Gastroesophageal sphincter (tissue), 4 donors: ENCODE data around the gene PGBD5. TPM values are rescaled to one million over a fixed set of nuclear protein-coding genes. Genes with fewer than 3 reads are reported as not detected.

ENCODE experiments used
- ATAC-seq: fragments of 150-250 bp; one replicate; pipeline ENCODE4 v1.9.1; 2016; ENCODE audit warnings: mild to moderate bottlenecking, moderate library complexity
- H3K27ac ChIP-seq, 4 donors: fragments of 200-600 bp; sonication (generic) in 3 of 4; 1 replicate in 3 of 4; 2 replicates in 1 of 4; pipeline ENCODE4 v1.5.1; 2016 to 2019
- H3K27me3 ChIP-seq: fragments of 200-600 bp; sonication (generic); one replicate; pipeline ENCODE4 v1.5.1; 2019
- H3K36me3 ChIP-seq, 2 donors: fragments of 200-600 bp; sonication (generic); one replicate each; pipeline ENCODE4 v1.5.1; 2019; ENCODE audit warnings: control low read depth in 1 of 2
- H3K4me1 ChIP-seq, 3 donors: fragments of 200-600 bp; sonication (generic); 1 replicate in 2 of 3; 2 replicates in 1 of 3; pipeline ENCODE4 v1.5.1; 2016 to 2019; ENCODE audit warnings: control low read depth in 2 of 3
- H3K4me3 ChIP-seq, 2 donors: fragments of 200-600 bp; sonication (generic); one replicate each; pipeline ENCODE4 v1.5.1; 2019; ENCODE audit warnings: mild to moderate bottlenecking in 1 of 2, moderate library complexity in 1 of 2
- H3K9me3 ChIP-seq, 3 donors: fragments of 200-600 bp; sonication (generic); one replicate each; pipeline ENCODE4 v1.5.1; 2017 to 2019; ENCODE audit warnings: control low read depth in 2 of 3
- EP300 ChIP-seq: sonication (generic); formaldehyde crosslinking; IDR thresholded peaks from one replicate; pipeline ENCODE4 v1.6.1; 2017; ENCODE audit warnings: antibody characterized with exemption, mild to moderate bottlenecking
- POLR2A ChIP-seq, 2 donors: fragments of 450-650 bp; IDR thresholded peaks; one replicate each; pipeline ENCODE4 v1.6.1; 2017; ENCODE audit warnings: antibody characterized with exemption in 2 of 2, mild to moderate bottlenecking in 2 of 2, moderate library complexity in 1 of 2
- POLR2AphosphoS5 ChIP-seq: sonication (generic); formaldehyde crosslinking; IDR thresholded peaks from one replicate; pipeline ENCODE4 v1.6.1; 2017; ENCODE audit warnings: antibody characterized with exemption
- WGBS, 2 donors: methylation state at CpG; one replicate each; pipeline ENCODE4 v1.1.5; 2018; ENCODE audit warnings: low coverage in 1 of 2; 5-methylcytosine and 5-hydroxymethylcytosine counted together
- total RNA-seq, 4 donors: library from RNA; depleted of rRNA; stranded (reverse); fragments of >200 nt; gene quantifications; one replicate each; pipeline ENCODE4 v1.1.0, GENCODE V29; 2016
- TF ChIP-seq, protein P1 (sequence below), 4 experiments: fragments of 200-600 bp in 2 of 4; fragments of 450-650 bp in 2 of 4; sonication (generic) in 1 of 4; IDR thresholded peaks; one replicate each; pipeline ENCODE4 v1.5.1; 2017 to 2019; ENCODE audit warnings: antibody characterized with exemption in 4 of 4, mild to moderate bottlenecking in 2 of 4, moderate library complexity in 2 of 4

Gene PGBD5
- total RNA-seq, 4 donors from 2014 or later = 0.15 to 1.1 (median 0.33) TPM

DNA sequence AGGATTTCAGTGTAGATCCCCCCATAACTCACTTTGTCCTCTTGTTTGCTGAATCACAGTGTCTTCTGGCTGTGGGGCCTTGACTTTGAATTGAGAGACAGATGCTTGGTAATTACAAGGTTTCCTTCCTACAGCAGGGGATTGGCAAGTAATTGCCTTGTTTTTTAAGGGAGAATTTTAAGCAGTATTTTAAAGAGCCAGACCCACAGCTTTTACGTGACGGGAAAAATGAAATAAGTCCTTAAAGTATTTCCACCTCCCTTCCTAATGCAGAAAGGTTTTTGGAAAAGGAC, 41.0 kb downstream of the PGBD5 start:
- peaks cover 0 to 3% (median 0%) of the 10 kb centered on the region in 3 donors for H3K9me3 ChIP-seq
- peaks cover 3% of the 10 kb centered on the region for H3K27me3 ChIP-seq
- WGBS, 2 donors = 60 to 61% methylated on average over 1 to 2 of the region's 2 CpGs
- no peak for TF ChIP-seq EP300
- no peak for TF ChIP-seq POLR2AphosphoS5
- TF ChIP-seq POLR2A (IDR thresholded peaks at IDR 0.05) = no peak
- TF ChIP-seq, protein P1, sequence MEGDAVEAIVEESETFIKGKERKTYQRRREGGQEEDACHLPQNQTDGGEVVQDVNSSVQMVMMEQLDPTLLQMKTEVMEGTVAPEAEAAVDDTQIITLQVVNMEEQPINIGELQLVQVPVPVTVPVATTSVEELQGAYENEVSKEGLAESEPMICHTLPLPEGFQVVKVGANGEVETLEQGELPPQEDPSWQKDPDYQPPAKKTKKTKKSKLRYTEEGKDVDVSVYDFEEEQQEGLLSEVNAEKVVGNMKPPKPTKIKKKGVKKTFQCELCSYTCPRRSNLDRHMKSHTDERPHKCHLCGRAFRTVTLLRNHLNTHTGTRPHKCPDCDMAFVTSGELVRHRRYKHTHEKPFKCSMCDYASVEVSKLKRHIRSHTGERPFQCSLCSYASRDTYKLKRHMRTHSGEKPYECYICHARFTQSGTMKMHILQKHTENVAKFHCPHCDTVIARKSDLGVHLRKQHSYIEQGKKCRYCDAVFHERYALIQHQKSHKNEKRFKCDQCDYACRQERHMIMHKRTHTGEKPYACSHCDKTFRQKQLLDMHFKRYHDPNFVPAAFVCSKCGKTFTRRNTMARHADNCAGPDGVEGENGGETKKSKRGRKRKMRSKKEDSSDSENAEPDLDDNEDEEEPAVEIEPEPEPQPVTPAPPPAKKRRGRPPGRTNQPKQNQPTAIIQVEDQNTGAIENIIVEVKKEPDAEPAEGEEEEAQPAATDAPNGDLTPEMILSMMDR (IDR thresholded peaks at IDR 0.05) = no peak
- no peaks in the 10 kb centered on the region for H3K4me1 ChIP-seq
- H3K36me3 ChIP-seq = no peaks in the 10 kb centered on the region
- ATAC-seq = no peak
- H3K4me3 ChIP-seq = no peak overlapping the region
- no peak overlapping the region for H3K27ac ChIP-seq

DNA sequence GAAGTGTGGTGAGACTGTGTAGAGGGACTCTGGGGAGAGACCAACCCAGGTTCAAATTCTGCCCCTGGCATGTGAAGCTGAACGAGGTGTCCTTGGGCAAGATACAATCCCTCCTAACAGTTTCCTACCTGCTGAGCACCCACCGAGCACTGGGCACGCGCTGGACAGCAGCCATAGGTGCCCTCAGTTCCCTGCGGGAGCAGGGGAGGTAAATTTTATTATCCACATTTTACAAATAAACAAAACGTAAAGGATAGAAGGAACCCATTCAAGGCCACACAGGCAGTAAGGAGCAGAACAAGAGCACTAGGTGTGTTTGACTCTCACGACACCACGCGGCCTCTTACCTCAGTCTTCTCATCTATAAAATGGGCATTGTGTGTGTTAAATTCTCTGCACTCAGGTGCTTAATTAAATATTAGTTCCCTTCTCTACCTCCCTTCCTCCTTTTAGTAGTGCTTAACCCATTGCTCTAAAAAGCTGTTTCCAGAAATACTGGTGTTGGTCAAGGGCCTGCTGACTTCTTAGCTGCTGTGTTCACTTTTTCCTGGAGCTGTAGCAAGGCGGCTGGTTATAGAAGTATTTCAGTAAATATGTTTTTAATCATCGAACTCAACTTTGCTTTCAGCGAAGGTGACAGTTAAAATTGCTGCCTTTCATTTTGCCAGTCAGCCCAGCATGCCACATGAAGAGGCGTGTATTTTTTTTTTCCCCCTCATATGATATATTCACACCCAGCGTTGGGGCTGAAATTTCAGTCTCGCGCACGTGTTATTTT, 41.6 kb downstream of the PGBD5 start:
- H3K36me3 ChIP-seq = no peaks in the 10 kb centered on the region
- WGBS, 2 donors = 76 to 86% methylated on average over 12 to 17 of the region's 17 CpGs
- H3K9me3 ChIP-seq = peaks cover 0 to 9% (median 0%) of the 10 kb centered on the region in 3 donors
- TF ChIP-seq EP300 = no peak
- no peak overlapping the region for H3K4me3 ChIP-seq
- no peak overlapping the region for H3K27ac ChIP-seq
- no peaks in the 10 kb centered on the region for H3K27me3 ChIP-seq
- ATAC-seq = no peak
- H3K4me1 ChIP-seq = no peaks in the 10 kb centered on the region

DNA sequence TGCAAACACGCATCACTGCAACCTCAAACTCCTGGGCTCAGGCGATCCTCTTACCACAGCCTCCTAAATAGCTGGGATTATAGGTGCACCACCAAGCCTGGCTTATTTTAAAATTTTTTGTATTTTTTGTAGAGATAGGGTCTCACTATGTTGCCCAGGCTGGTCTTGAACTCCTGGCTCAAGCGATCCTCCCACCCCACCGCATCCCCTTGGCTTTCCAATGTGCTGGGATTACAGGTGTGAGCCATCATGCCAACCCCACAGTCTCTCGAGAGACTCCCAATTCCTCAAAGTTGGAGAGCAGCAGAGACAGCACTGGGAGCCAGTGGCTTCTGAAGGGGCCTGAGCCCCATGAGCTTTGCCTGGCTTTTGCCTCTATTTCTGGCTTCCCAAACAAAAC, 42.7 kb downstream of the PGBD5 start:
- no peaks in the 10 kb centered on the region for H3K4me1 ChIP-seq
- no peaks in the 10 kb centered on the region for H3K36me3 ChIP-seq
- TF ChIP-seq, protein P1 (IDR thresholded peaks at IDR 0.05) = no peak
- no peak for TF ChIP-seq EP300
- no peak for TF ChIP-seq POLR2AphosphoS5
- no peak for TF ChIP-seq POLR2A (IDR thresholded peaks at IDR 0.05)
- H3K4me3 ChIP-seq = no peak overlapping the region
- peaks cover 0 to 20% (median 0%) of the 10 kb centered on the region in 3 donors for H3K9me3 ChIP-seq
- no peak for ATAC-seq
- 97% methylated on average over 3 of the region's 5 CpGs; no CpG with 5 or more reads in 1 of the 2 donors for WGBS, 2 donors
- no peak overlapping the region for H3K27ac ChIP-seq
- H3K27me3 ChIP-seq = no peaks in the 10 kb centered on the region

DNA sequence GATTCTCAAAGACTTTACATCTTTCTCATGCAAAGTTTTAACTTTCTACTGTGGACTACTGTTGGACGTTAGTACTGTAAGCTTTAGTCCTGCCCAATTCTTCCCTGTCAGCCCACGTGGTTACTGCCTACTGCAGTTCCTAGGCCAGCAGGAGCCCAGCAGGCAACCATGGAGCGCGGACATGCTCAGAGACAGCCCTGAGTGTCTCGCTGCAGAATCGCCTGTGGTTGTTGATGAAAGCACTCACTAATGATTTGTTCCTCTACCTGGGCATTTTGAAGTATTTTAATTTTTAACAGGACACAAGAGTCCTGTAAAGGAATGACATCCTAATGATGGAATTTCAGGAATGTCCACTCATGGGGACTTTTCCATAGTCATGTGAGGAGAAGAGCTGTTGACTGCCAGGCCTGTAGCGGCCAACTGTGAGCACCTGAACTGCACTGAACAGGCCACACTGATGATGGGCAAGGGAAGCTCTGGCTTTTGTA, 44.1 kb downstream of the PGBD5 start:
- TF ChIP-seq, protein P1 (IDR thresholded peaks at IDR 0.05) = no peak
- TF ChIP-seq POLR2A (IDR thresholded peaks at IDR 0.05) = no peak
- no peak for TF ChIP-seq POLR2AphosphoS5
- TF ChIP-seq EP300 = no peak
- Histone ChIP-seq H3K27me3 (no peaks in the 10 kb centered on the region), H3K36me3 (no peaks in the 10 kb centered on the region), H3K27ac (no peak overlapping the region), H3K4me1 (no peaks in the 10 kb centered on the region), H3K4me3 (no peak overlapping the region), H3K9me3 (peaks cover 0 to 22% (median 0%) of the 10 kb centered on the region in 3 donors)
- 49% methylated on average over 5 of the region's 7 CpGs; no CpG with 5 or more reads in 1 of the 2 donors for WGBS, 2 donors
- ATAC-seq = no peak

DNA sequence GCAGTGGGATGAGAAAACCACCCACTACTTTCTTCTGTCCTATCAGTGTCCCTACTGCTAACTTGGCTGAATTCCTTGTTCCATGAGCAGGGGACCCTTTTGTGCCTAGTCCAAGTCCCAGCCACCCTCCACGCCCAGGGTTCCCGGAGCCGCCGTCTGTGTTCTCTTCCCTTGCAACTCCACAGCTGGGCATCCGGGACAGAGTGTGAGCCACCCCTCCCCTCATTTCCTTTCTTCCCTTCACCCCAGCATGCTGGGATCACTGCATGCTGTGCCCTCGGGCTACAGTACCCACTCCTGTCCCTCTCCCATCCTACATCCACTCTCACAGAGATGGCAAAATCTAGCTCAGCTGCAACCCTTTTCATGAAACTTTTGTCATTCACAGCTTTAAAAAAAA, 44.5 kb downstream of the PGBD5 start:
- Histone ChIP-seq H3K4me3 (no peak overlapping the region), H3K27ac (no peak overlapping the region), H3K36me3 (no peaks in the 10 kb centered on the region), H3K9me3 (peaks cover 0 to 22% (median 0%) of the 10 kb centered on the region in 3 donors), H3K27me3 (no peaks in the 10 kb centered on the region), H3K4me1 (no peaks in the 10 kb centered on the region)
- TF ChIP-seq POLR2A (IDR thresholded peaks at IDR 0.05) (no peak), POLR2AphosphoS5 (no peak), EP300 (no peak)
- TF ChIP-seq, protein P1 (IDR thresholded peaks at IDR 0.05) = no peak
- ATAC-seq = no peak
- 29 to 51% methylated on average over 1 to 6 of the region's 6 CpGs for WGBS, 2 donors
